Endothelial cell of umbilical vein (primary cell): ENCODE results near the gene EZR. TPM values are rescaled to one million over a fixed set of nuclear protein-coding genes. Genes with fewer than 3 reads are reported as not detected.

ENCODE experiments used
- BruUV-seq: library from RNA; stranded (reverse); fragments of 400-500 nt; replicated peaks from 2 replicates; lab custom pipeline; 2021; lab: Mats Ljungman, UMichigan
- CTCF ChIA-PET: fragments of 300-600, 350-600 bp; sonication (Branson Sonifier 250); formaldehyde crosslinking; loops from one replicate; lab custom pipeline; 2021; ENCODE audit warnings: antibody characterized with exemption, inconsistent platforms; lab: Charles Lee
- POLR2A ChIA-PET: fragments of 300-600, 350-600 bp; sonication (Branson Sonifier 250); formaldehyde crosslinking; loops from one replicate; lab custom pipeline; 2021; ENCODE audit warnings: antibody characterized with exemption, inconsistent platforms; lab: Charles Lee
- DNase-seq: peaks from one replicate; pipeline ENCODE4 v3.0.0-alpha.2; 2011; ENCODE audit warnings: low read depth, low spot score
- FAIRE-seq: peaks from 2 replicates; lab custom pipeline; 2011; peaks lifted over from hg19 to GRCh38; lab: Jason Lieb, UNC
- H2AFZ ChIP-seq: 2 replicates; pipeline ENCODE4 v1.6.0; 2012; ENCODE audit warnings: low read depth, low read length, control low read depth, inconsistent platforms
- H3K27ac ChIP-seq: 2 replicates; pipeline ENCODE4 v1.5.1; 2011; ENCODE audit warnings: low read depth, mild to moderate bottlenecking, control low read depth, low read length, moderate library complexity; ENCODE audit not compliant: insufficient read depth
- H3K27me3 ChIP-seq, 2 experiments: 2 replicates each; pipeline versions ENCODE4 v1.6.0 to v1.6.1; 2011; ENCODE audit warnings: low read length in 2 of 2, mixed read lengths in 1 of 2; ENCODE audit not compliant: control insufficient read depth in 2 of 2, insufficient read depth in 2 of 2
- H3K36me3 ChIP-seq, 2 experiments: 2 replicates in 1 of 2; 3 replicates in 1 of 2; pipeline ENCODE4 v1.5.1; 2011; ENCODE audit warnings: low read length in 2 of 2, mild to moderate bottlenecking in 1 of 2, moderate library complexity in 1 of 2; ENCODE audit not compliant: control insufficient read depth in 2 of 2, insufficient read depth in 2 of 2; ENCODE audit errors: extremely low read depth in 1 of 2
- H3K4me1 ChIP-seq: 3 replicates; pipeline ENCODE4 v1.5.1; 2011; ENCODE audit warnings: mild to moderate bottlenecking, low read length; ENCODE audit not compliant: control insufficient read depth, insufficient read depth; ENCODE audit errors: extremely low read depth
- H3K4me2 ChIP-seq: 2 replicates; pipeline ENCODE4 v1.6.1; 2011; ENCODE audit warnings: low read length, control low read depth, mixed read lengths; ENCODE audit not compliant: insufficient read depth
- H3K4me3 ChIP-seq, 3 experiments: fragments of 200-600 bp in 1 of 3; sonication (generic), shearing (Covaris generic) in 1 of 3; replicated peaks in 1 of 3; 2 replicates each; pipeline ENCODE4 v1.5.1; 2011 to 2016; ENCODE audit warnings: control low read depth in 3 of 3, low read length in 3 of 3, mild to moderate bottlenecking in 2 of 3, inconsistent platforms in 1 of 3, low read depth in 1 of 3, moderate library complexity in 1 of 3; ENCODE audit not compliant: insufficient read depth in 1 of 3
- H3K79me2 ChIP-seq: 2 replicates; pipeline ENCODE4 v1.6.0; 2012; ENCODE audit warnings: low read length, inconsistent platforms; ENCODE audit not compliant: control insufficient read depth, insufficient read depth
- H3K9ac ChIP-seq: replicated peaks from 2 replicates; pipeline ENCODE3; 2011; ENCODE audit warnings: low read length, control low read depth; ENCODE audit not compliant: insufficient read depth; ENCODE audit errors: extremely low read depth
- H3K9me1 ChIP-seq: replicated peaks from 3 replicates; pipeline ENCODE4 v1.6.0; 2011; ENCODE audit warnings: mild to moderate bottlenecking, low read length; ENCODE audit not compliant: control insufficient read depth, insufficient read depth; ENCODE audit errors: extremely low read depth
- H3K9me3 ChIP-seq: replicated peaks from 2 replicates; pipeline ENCODE4 v1.5.1; 2012; ENCODE audit warnings: low read length, inconsistent platforms; ENCODE audit not compliant: control insufficient read depth, insufficient read depth
- H4K20me1 ChIP-seq: replicated peaks from 2 replicates; pipeline ENCODE3; 2011; ENCODE audit warnings: mild to moderate bottlenecking, low read length; ENCODE audit not compliant: control insufficient read depth, insufficient read depth; ENCODE audit errors: extremely low read depth
- CTCF ChIP-seq, 2 donors: IDR thresholded peaks; 1 replicate in 1 of 2; 2 replicates in 1 of 2; pipeline ENCODE4 v1.5.1; 2011; ENCODE audit warnings: low read length in 2 of 2, mild to moderate bottlenecking in 2 of 2, moderate library complexity in 2 of 2, control low read depth in 1 of 2, inconsistent platforms in 1 of 2, low read depth in 1 of 2; ENCODE audit not compliant: insufficient read depth in 1 of 2; ENCODE audit errors: extremely low read depth in 1 of 2
- FOS ChIP-seq: IDR thresholded peaks from 2 replicates; pipeline ENCODE4 v1.6.1; 2011; ENCODE audit warnings: mild to moderate bottlenecking, low read length, moderate library complexity, borderline replicate concordance; ENCODE audit not compliant: insufficient read depth
- GATA2 ChIP-seq: IDR thresholded peaks from 2 replicates; pipeline ENCODE4 v1.7.0; 2011; ENCODE audit warnings: low read depth, mild to moderate bottlenecking, moderate library complexity, mixed read lengths, low read length; ENCODE audit not compliant: insufficient read length, insufficient read depth
- JUN ChIP-seq: IDR thresholded peaks from 2 replicates; pipeline ENCODE4 v1.6.1; 2011; ENCODE audit warnings: borderline replicate concordance, low read depth; ENCODE audit not compliant: insufficient read length, insufficient read depth
- MAX ChIP-seq: IDR thresholded peaks from 2 replicates; pipeline ENCODE4 v1.6.1; 2011; ENCODE audit not compliant: insufficient read depth, insufficient read length
- MYC ChIP-seq: IDR thresholded peaks from one replicate; pipeline ENCODE4 v1.6.1; 2011; ENCODE audit warnings: mild to moderate bottlenecking, low read depth, low read length
- POLR2A ChIP-seq: IDR thresholded peaks from 2 replicates; pipeline ENCODE4 v1.6.1; 2012; ENCODE audit warnings: low read depth, mild to moderate bottlenecking, control low read depth, low read length
- POLR2AphosphoS5 ChIP-seq: IDR thresholded peaks from 2 replicates; pipeline ENCODE4 v1.6.1; 2012; ENCODE audit warnings: low read depth, mild to moderate bottlenecking, control low read depth, low read length, moderate library complexity; ENCODE audit not compliant: insufficient read depth
- dilution Hi-C: fragments of 300-500 bp; cut with MboI; formaldehyde crosslinking; loops from one replicate; pipeline ENCODE4 v1.15.0; 2019; ENCODE audit warnings: low sequenced_read_pairs; ENCODE audit not compliant: extremely low pct_ligation_motif_present
- intact Hi-C: fragments of 100-400 bp; cut with micrococcal nuclease; formaldehyde crosslinking; loops from one replicate; pipeline ENCODE4 v1.10.0; 2022
- polyA plus RNA-seq, 4 experiments: library from polyadenylated mRNA; depleted of rRNA in 3 of 4; stranded (reverse) in 3 of 4; unstranded in 1 of 4; fragments of >200 nt; gene quantifications; 2 replicates each; pipeline versions ENCODE4 v1.2.1 to v1.2.3, GENCODE V29; 2011 to 2012; ENCODE audit warnings: missing spikeins in 1 of 4
- total RNA-seq: library from RNA; stranded (reverse); gene quantifications from 2 replicates; pipeline ENCODE4 v1.2.3, GENCODE V29; 2021

The EZR gene
- total and polyA plus RNA-seq, 2 donors (not counting 3 experiments of a cell fraction or from before 2014, with no cell fraction given), result 58.5 to 108 TPM

GRCh38 chr6:158729906-158730540 lies 89.1 kb downstream of the EZR start:
- no peaks in the 10 kb centered on the region for H3K9me1 ChIP-seq
- ChIA-PET POLR2A (no interaction called here), CTCF (interaction anchor here (0.7 to 1.0 kb wide), 3 partner anchors 11 to 25 kb away, joined by 3 read pairs; no protein-coding TSS in a partner anchor)
- H3K9me3 ChIP-seq, result no peaks in the 10 kb centered on the region
- no peak overlapping the region for H3K9ac ChIP-seq
- H3K4me2 ChIP-seq, result no peak overlapping the region
- DNase-seq (no peak), FAIRE-seq (no peak)
- H3K4me1 ChIP-seq, result no peaks in the 10 kb centered on the region
- no peak overlapping the region for H3K27ac ChIP-seq
- dilution Hi-C loops, result no loop called here
- intact Hi-C loops, result no loop called here
- no peaks in the 10 kb centered on the region for H3K27me3 ChIP-seq
- H3K4me3 ChIP-seq, result no peak overlapping the region
- H3K79me2 ChIP-seq, result no peaks in the 10 kb centered on the region
- no peak for TF ChIP-seq MAX
- TF ChIP-seq POLR2AphosphoS5, result no peak
- TF ChIP-seq GATA2, result no peak
- TF ChIP-seq JUN, result no peak
- TF ChIP-seq FOS, result no peak
- TF ChIP-seq POLR2A, result no peak
- TF ChIP-seq CTCF (IDR thresholded peaks at IDR 0.05; ENCODE audit: extremely low read depth in 1 of 2, insufficient read depth in 1 of 2, low read depth in 1 of 2, low read length in 2 of 2), result no peak
- TF ChIP-seq MYC, result no peak
- H2AFZ ChIP-seq, result no peak overlapping the region
- no peaks in the 10 kb centered on the region for H3K36me3 ChIP-seq
- BruUV-seq, result no TSS peak
- no peaks in the 10 kb centered on the region for H4K20me1 ChIP-seq
